MCF 10A (cell line): ENCODE data around the gene ZNF74. TPM values are rescaled to one million over a fixed set of nuclear protein-coding genes. Genes with fewer than 3 reads are reported as not detected.

Source experiments
- BruUV-seq: library from RNA; stranded (reverse); fragments of 400-500 nt; replicated peaks from 2 replicates; lab custom pipeline; 2021; lab: Mats Ljungman, UMichigan
- CTCF ChIA-PET: fragments of 300-600 bp; sonication (Branson Sonifier 250); formaldehyde crosslinking; extraction: SDS; loops from one replicate; lab custom pipeline; 2021; ENCODE audit warnings: antibody characterized with exemption, inconsistent platforms; lab: Yijun Ruan, JAX
- POLR2A ChIA-PET: fragments of 300-600, 350-650 bp; sonication (Branson Sonifier 250); formaldehyde crosslinking; extraction: SDS; loops from one replicate; lab custom pipeline; 2020; ENCODE audit warnings: antibody characterized with exemption, inconsistent platforms; lab: Yijun Ruan, JAX
- DNase-seq: peaks from one replicate; pipeline ENCODE4 v3.0.0-alpha.2; 2018; ENCODE audit not compliant: unreplicated experiment
- H3K27ac Mint-ChIP-seq: one replicate; pipeline ENCODE4 v1.8.0; 2022; ENCODE audit warnings: mild to moderate bottlenecking, low read depth, mixed read lengths; ENCODE audit not compliant: unreplicated experiment
- H3K27me3 Mint-ChIP-seq: one replicate; pipeline ENCODE4 v1.8.0; 2022; ENCODE audit warnings: mixed read lengths; ENCODE audit not compliant: insufficient read depth, unreplicated experiment
- H3K36me3 Mint-ChIP-seq: one replicate; pipeline ENCODE4 v1.8.0; 2022; ENCODE audit warnings: mild to moderate bottlenecking, moderate library complexity, mixed read lengths; ENCODE audit not compliant: insufficient read depth, unreplicated experiment
- H3K4me1 Mint-ChIP-seq: one replicate; pipeline ENCODE4 v1.8.0; 2022; ENCODE audit warnings: mixed read lengths; ENCODE audit not compliant: insufficient read depth, unreplicated experiment
- H3K4me3 Mint-ChIP-seq: one replicate; pipeline ENCODE4 v1.8.0; 2022; ENCODE audit warnings: mild to moderate bottlenecking, moderate library complexity, mixed read lengths; ENCODE audit not compliant: unreplicated experiment
- H3K9me3 Mint-ChIP-seq: one replicate; pipeline ENCODE4 v1.8.0; 2022; ENCODE audit warnings: mixed read lengths; ENCODE audit not compliant: unreplicated experiment
- intact Hi-C: fragments of 100-400 bp; cut with micrococcal nuclease; formaldehyde crosslinking; loops from 2 replicates; pipeline ENCODE4 v1.14.1; 2022
- total RNA-seq: library from RNA; stranded (reverse); gene quantifications from 2 replicates; pipeline ENCODE4 v1.2.3, GENCODE V29; 2022
- TF ChIP-seq, protein P1 (sequence below): fragments of 200-600 bp; IDR thresholded peaks from one replicate; pipeline ENCODE4 v1.8.0; 2022; ENCODE audit warnings: antibody characterized with exemption, mild to moderate bottlenecking; ENCODE audit not compliant: unreplicated experiment

ZNF74 gene
- total RNA-seq, 1 experiment from 2014 or later: 10.4 TPM

DNA sequence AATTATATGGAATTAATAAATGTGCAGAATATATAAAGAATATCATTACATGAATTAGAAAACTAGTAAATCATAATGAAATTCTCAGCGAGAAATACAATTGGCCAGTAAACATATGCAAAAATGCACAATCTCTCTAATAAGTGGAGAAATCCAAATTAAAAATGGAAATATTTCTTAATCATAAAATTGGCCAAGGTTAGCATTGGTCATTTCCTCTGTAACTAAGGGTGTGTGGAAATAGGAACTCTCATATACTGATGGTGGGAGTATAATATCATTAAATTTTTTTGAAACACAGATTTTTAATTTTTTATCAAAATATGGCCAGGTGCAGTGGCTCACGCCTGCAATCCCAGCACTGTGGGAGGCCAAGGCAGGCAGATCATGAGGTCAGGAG, 7.6 kb upstream of the ZNF74 start:
- BruUV-seq: no TSS peak

DNA sequence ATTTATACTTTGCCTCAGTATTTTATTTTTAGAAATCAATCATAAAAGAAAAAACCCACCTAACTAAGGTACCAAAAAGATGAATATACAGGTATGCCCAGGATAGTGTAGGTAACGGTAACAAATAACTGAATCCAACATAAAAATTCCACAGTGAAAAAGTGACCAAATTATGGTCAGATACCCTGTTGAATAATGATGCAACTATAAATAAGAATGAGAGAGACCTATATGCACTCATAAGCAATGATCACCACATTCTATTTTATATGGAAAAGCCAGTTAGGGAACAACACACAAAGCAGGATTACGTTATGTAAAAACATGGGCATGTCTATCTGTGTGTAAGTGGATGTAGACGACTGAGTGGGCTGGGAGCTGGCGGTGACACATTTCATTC, 7.0 kb upstream of the ZNF74 start:
- H3K4me3 Mint-ChIP-seq: no peak overlapping the region
- POLR2A ChIA-PET: no interaction called here
- no peaks in the 10 kb centered on the region for H3K4me1 Mint-ChIP-seq
- peaks cover 16% of the 10 kb centered on the region for H3K27me3 Mint-ChIP-seq
- no TSS peak for BruUV-seq
- H3K36me3 Mint-ChIP-seq: no peaks in the 10 kb centered on the region
- no peak for DNase-seq
- CTCF ChIA-PET: no interaction called here
- TF ChIP-seq, protein P1, sequence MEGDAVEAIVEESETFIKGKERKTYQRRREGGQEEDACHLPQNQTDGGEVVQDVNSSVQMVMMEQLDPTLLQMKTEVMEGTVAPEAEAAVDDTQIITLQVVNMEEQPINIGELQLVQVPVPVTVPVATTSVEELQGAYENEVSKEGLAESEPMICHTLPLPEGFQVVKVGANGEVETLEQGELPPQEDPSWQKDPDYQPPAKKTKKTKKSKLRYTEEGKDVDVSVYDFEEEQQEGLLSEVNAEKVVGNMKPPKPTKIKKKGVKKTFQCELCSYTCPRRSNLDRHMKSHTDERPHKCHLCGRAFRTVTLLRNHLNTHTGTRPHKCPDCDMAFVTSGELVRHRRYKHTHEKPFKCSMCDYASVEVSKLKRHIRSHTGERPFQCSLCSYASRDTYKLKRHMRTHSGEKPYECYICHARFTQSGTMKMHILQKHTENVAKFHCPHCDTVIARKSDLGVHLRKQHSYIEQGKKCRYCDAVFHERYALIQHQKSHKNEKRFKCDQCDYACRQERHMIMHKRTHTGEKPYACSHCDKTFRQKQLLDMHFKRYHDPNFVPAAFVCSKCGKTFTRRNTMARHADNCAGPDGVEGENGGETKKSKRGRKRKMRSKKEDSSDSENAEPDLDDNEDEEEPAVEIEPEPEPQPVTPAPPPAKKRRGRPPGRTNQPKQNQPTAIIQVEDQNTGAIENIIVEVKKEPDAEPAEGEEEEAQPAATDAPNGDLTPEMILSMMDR: no peak
- peaks cover 7% of the 10 kb centered on the region for H3K9me3 Mint-ChIP-seq
- H3K27ac Mint-ChIP-seq: no peak overlapping the region
- intact Hi-C loops: no loop called here

More for the DNA sequence above, 7.6 kb upstream of the ZNF74 start:
- no peak for DNase-seq
- Mint-ChIP-seq H3K27me3 (peaks cover 16% of the 10 kb centered on the region), H3K36me3 (no peaks in the 10 kb centered on the region), H3K4me1 (no peaks in the 10 kb centered on the region), H3K27ac (no peak overlapping the region), H3K4me3 (no peak overlapping the region), H3K9me3 (peaks cover 7% of the 10 kb centered on the region)
- TF ChIP-seq, protein P1: no peak
- POLR2A ChIA-PET: no interaction called here
- CTCF ChIA-PET: no interaction called here
- intact Hi-C loops: no loop called here

DNA sequence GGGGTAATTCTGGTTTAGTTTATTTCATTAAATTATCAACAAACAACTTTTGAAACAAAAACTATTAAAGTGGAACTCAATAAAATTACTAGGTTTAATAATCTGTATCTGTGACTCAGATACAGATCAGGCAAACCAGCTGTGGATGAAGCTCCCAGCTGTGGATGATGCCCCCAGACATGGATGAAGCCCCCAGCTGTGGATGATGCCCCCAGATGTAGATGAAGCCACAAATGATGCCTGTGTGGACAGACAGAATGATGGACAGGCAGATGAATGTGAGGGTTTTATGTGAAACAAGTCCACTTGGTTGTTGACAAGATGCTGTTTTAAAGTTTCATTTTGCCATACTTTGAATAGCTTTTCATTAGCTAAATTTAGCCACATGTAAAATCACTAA, 5.8 kb upstream of the ZNF74 start:
- Mint-ChIP-seq H3K4me3 (no peak overlapping the region), H3K27ac (no peak overlapping the region), H3K9me3 (peaks cover 7% of the 10 kb centered on the region), H3K27me3 (peaks cover 16% of the 10 kb centered on the region), H3K36me3 (no peaks in the 10 kb centered on the region), H3K4me1 (no peaks in the 10 kb centered on the region)
- CTCF ChIA-PET: no interaction called here
- TF ChIP-seq, protein P1: no peak
- BruUV-seq: no TSS peak
- no peak for DNase-seq
- intact Hi-C loops: no loop called here
- POLR2A ChIA-PET: interaction anchor here (0.6 to 1.2 kb wide), 2 partner anchors 8 to 9 kb away, joined by 4 read pairs; no protein-coding TSS in a partner anchor

DNA sequence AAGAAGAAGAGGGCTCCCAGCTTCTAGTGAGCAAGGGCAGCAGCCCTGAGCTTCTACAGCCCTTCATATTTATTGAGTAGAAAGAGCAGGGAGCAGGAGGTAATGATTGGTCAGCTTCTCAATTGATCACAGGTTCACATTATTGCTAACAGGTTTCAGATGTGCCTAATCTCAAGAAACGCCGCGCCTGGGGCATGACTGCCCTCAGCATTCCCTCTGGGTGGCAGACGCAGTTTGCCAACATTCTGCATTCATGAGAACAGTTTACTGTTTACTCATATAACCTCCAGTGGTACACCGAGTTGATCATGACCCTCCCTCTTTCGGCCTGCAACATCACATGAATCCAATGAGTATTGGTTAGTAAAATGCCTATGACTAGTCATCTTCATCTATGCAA, 4.7 kb upstream of the ZNF74 start:
- ChIA-PET CTCF (interaction anchor here (0.6 kb wide), 1 partner anchor 73 kb away, joined by 3 read pairs; no protein-coding TSS in a partner anchor), POLR2A (interaction anchor here (0.9 to 1.2 kb wide), 3 partner anchors 9 to 17 kb away, joined by 4 read pairs; no protein-coding TSS in a partner anchor)
- intact Hi-C loops: no loop called here
- Mint-ChIP-seq H3K27me3 (peaks cover 5% of the 10 kb centered on the region), H3K4me1 (no peaks in the 10 kb centered on the region), H3K4me3 (no peak overlapping the region), H3K27ac (no peak overlapping the region), H3K36me3 (no peaks in the 10 kb centered on the region), H3K9me3 (peaks cover 7% of the 10 kb centered on the region)
- TF ChIP-seq, protein P1: no peak
- DNase-seq: no peak
- no TSS peak for BruUV-seq
